GM23338 (cell line): ENCODE measurements around the gene GALNT4. TPM values are rescaled to one million over a fixed set of nuclear protein-coding genes. Genes with fewer than 3 reads are reported as not detected.

Experiments used
- ATAC-seq: fragments of 200-7000 bp; cut with Tn5 transposase; 3 replicates; pipeline ENCODE4 v1.9.1; 2020
- DNase-seq: peaks from one replicate; pipeline ENCODE4 v3.0.0-alpha.2; 2015; ENCODE audit warnings: low spot score
- H2AFZ ChIP-seq: fragments of 200-600 bp; sonication (generic); 2 replicates; pipeline ENCODE4 v1.8.0; 2016; ENCODE audit warnings: antibody characterized with exemption, mild to moderate bottlenecking, moderate library complexity
- H3F3A ChIP-seq: fragments of 200-600 bp; sonication (generic); replicated peaks from 2 replicates; pipeline ENCODE4 v1.8.0; 2017; ENCODE audit warnings: antibody characterized with exemption, mixed run types, low read depth
- H3K27ac ChIP-seq: fragments of 200-600 bp; sonication (generic); 2 replicates; pipeline ENCODE4 v1.6.1; 2016; ENCODE audit warnings: low read depth
- H3K27me3 ChIP-seq: fragments of 200-600 bp; sonication (generic); 2 replicates; pipeline ENCODE4 v1.8.0; 2016; ENCODE audit warnings: mild to moderate bottlenecking, mixed run types, moderate library complexity; ENCODE audit not compliant: insufficient read depth
- H3K36me3 ChIP-seq: fragments of 200-600 bp; sonication (generic); 2 replicates; pipeline ENCODE4 v1.8.0; 2016; ENCODE audit warnings: mild to moderate bottlenecking; ENCODE audit not compliant: insufficient read depth
- H3K4me1 ChIP-seq: fragments of 200-600 bp; sonication (generic); 2 replicates; pipeline ENCODE4 v1.8.0; 2016; ENCODE audit warnings: mild to moderate bottlenecking, moderate library complexity; ENCODE audit not compliant: insufficient read depth
- H3K4me2 ChIP-seq: fragments of 200-600 bp; sonication (generic); 2 replicates; pipeline ENCODE4 v1.7.1; 2017; ENCODE audit warnings: mixed run types
- H3K4me3 ChIP-seq: fragments of 200-600 bp; sonication (generic); 2 replicates; pipeline ENCODE4 v1.6.1; 2016; ENCODE audit warnings: mixed run types
- H3K79me2 ChIP-seq: fragments of 200-600 bp; sonication (generic); replicated peaks from 2 replicates; pipeline ENCODE4 v1.8.0; 2017; ENCODE audit warnings: mild to moderate bottlenecking; ENCODE audit not compliant: insufficient read depth
- H3K9me2 ChIP-seq: fragments of 200-600 bp; sonication (generic); 2 replicates; pipeline ENCODE4 v1.8.0; 2017; ENCODE audit not compliant: insufficient read depth
- H4K20me1 ChIP-seq: fragments of 200-600 bp; sonication (generic); replicated peaks from 2 replicates; pipeline ENCODE4 v1.8.0; 2017; ENCODE audit warnings: mild to moderate bottlenecking; ENCODE audit not compliant: insufficient read depth
- H3K27ac Mint-ChIP-seq: 2 replicates; pipeline ENCODE4 v1.8.0; 2020; ENCODE audit warnings: inconsistent platforms, mild to moderate bottlenecking, moderate library complexity, mixed read lengths
- H3K27me3 Mint-ChIP-seq: 3 replicates; pipeline ENCODE4 v1.8.0; 2022; ENCODE audit warnings: low read depth, mild to moderate bottlenecking, moderate library complexity, mixed read lengths, inconsistent platforms; ENCODE audit not compliant: insufficient read depth, poor library complexity
- H3K36me3 Mint-ChIP-seq: 3 replicates; pipeline ENCODE4 v1.8.0; 2021; ENCODE audit warnings: low read depth, mild to moderate bottlenecking, inconsistent platforms, moderate library complexity, mixed read lengths
- H3K4me1 Mint-ChIP-seq: 3 replicates; pipeline ENCODE4 v1.8.0; 2020; ENCODE audit warnings: mild to moderate bottlenecking, inconsistent platforms, mixed read lengths
- H3K4me3 Mint-ChIP-seq: 3 replicates; pipeline ENCODE4 v1.8.0; 2021; ENCODE audit warnings: moderate library complexity, mild to moderate bottlenecking, inconsistent platforms, mixed read lengths
- H3K9me3 Mint-ChIP-seq: 3 replicates; pipeline ENCODE4 v1.8.0; 2020; ENCODE audit warnings: moderate library complexity, mild to moderate bottlenecking, inconsistent platforms, mixed read lengths
- EZH2 ChIP-seq: fragments of 200-600 bp; sonication (generic); IDR thresholded peaks from one replicate; pipeline ENCODE4 v1.8.0; 2017; ENCODE audit warnings: antibody characterized with exemption, mild to moderate bottlenecking, low read depth; ENCODE audit not compliant: unreplicated experiment
- EZH2phosphoT487 ChIP-seq: fragments of 200-600 bp; sonication (generic); IDR thresholded peaks from one replicate; pipeline ENCODE4 v1.8.1; 2018; ENCODE audit warnings: antibody characterized with exemption; ENCODE audit not compliant: unreplicated experiment
- NANOG ChIP-seq: IDR thresholded peaks from 2 replicates; pipeline ENCODE4 v1.6.1; 2016; ENCODE audit warnings: antibody characterized with exemption, borderline replicate concordance
- STAT1 ChIP-seq: IDR thresholded peaks from one replicate; pipeline ENCODE4 v1.6.1; 2016; ENCODE audit warnings: antibody characterized with exemption; ENCODE audit not compliant: unreplicated experiment
- ZNF331 ChIP-seq: fragments of 250-450 bp; sonication (Bioruptor Pico); IDR thresholded peaks from 2 replicates; pipeline ENCODE4 v1.5.0; 2020; ENCODE audit warnings: low read depth, mild to moderate bottlenecking, moderate library complexity
- ZNF462 ChIP-seq: fragments of 250-450 bp; sonication (Bioruptor Pico); IDR thresholded peaks from 2 replicates; pipeline ENCODE4 v1.5.0; 2020; ENCODE audit warnings: mild to moderate bottlenecking, moderate library complexity
- polyA plus RNA-seq: library from polyadenylated mRNA; unstranded; fragments of >200 nt; fragmentation: Nextera tagmentation; extraction: Ambion mirVana; gene quantifications from 2 replicates; pipeline ENCODE4 v1.2.1, GENCODE V29; 2016
- total RNA-seq: library from RNA; depleted of rRNA; stranded (reverse); fragments of >200 nt; shearing (Covaris generic); gene quantifications from 2 replicates; pipeline ENCODE4 v1.2.3, GENCODE V29; 2014
- TF ChIP-seq, protein P1 (sequence below): IDR thresholded peaks from 2 replicates; pipeline ENCODE4 v1.6.1; 2016; ENCODE audit warnings: antibody characterized with exemption
- TF ChIP-seq, protein P2 (sequence below): IDR thresholded peaks from one replicate; pipeline ENCODE4 v1.6.1; 2018; ENCODE audit warnings: antibody characterized with exemption; ENCODE audit not compliant: unreplicated experiment

GALNT4 gene
- total and polyA plus RNA-seq, 2 experiments from 2014 or later, result 1.1 to 2.4 TPM

GRCh38 chr12:89476232-89476631, 48.4 kb downstream of the GALNT4 start (continued):
- no peak for TF ChIP-seq ZNF462

- H3K9me2 ChIP-seq, result 0 out of 2 replicates have a peak, but pooled peaks cover 4% of the 10 kb centered on the region
- no peaks in the 10 kb centered on the region for H3K27me3 Mint-ChIP-seq
- H3K27ac Mint-ChIP-seq, result no peak overlapping the region
- no peak for TF ChIP-seq ZNF331 (CRISPR knock-in tag)
- TF ChIP-seq, protein P1, sequence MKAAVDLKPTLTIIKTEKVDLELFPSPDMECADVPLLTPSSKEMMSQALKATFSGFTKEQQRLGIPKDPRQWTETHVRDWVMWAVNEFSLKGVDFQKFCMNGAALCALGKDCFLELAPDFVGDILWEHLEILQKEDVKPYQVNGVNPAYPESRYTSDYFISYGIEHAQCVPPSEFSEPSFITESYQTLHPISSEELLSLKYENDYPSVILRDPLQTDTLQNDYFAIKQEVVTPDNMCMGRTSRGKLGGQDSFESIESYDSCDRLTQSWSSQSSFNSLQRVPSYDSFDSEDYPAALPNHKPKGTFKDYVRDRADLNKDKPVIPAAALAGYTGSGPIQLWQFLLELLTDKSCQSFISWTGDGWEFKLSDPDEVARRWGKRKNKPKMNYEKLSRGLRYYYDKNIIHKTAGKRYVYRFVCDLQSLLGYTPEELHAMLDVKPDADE, result no peak
- no peak for TF ChIP-seq NANOG
- TF ChIP-seq EZH2, result no peak
- TF ChIP-seq EZH2phosphoT487, result no peak
- TF ChIP-seq, protein P2, sequence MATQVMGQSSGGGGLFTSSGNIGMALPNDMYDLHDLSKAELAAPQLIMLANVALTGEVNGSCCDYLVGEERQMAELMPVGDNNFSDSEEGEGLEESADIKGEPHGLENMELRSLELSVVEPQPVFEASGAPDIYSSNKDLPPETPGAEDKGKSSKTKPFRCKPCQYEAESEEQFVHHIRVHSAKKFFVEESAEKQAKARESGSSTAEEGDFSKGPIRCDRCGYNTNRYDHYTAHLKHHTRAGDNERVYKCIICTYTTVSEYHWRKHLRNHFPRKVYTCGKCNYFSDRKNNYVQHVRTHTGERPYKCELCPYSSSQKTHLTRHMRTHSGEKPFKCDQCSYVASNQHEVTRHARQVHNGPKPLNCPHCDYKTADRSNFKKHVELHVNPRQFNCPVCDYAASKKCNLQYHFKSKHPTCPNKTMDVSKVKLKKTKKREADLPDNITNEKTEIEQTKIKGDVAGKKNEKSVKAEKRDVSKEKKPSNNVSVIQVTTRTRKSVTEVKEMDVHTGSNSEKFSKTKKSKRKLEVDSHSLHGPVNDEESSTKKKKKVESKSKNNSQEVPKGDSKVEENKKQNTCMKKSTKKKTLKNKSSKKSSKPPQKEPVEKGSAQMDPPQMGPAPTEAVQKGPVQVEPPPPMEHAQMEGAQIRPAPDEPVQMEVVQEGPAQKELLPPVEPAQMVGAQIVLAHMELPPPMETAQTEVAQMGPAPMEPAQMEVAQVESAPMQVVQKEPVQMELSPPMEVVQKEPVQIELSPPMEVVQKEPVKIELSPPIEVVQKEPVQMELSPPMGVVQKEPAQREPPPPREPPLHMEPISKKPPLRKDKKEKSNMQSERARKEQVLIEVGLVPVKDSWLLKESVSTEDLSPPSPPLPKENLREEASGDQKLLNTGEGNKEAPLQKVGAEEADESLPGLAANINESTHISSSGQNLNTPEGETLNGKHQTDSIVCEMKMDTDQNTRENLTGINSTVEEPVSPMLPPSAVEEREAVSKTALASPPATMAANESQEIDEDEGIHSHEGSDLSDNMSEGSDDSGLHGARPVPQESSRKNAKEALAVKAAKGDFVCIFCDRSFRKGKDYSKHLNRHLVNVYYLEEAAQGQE, result no peak
- TF ChIP-seq STAT1, result no peak
Measured at GRCh38 chr12:89475203-89475990, 49.2 kb downstream of the GALNT4 start.

More at GRCh38 chr12:89475203-89475990, 49.2 kb downstream of the GALNT4 start:
- ATAC-seq, result no peak
- Mint-ChIP-seq H3K9me3 (no peaks in the 10 kb centered on the region), H3K36me3 (no peaks in the 10 kb centered on the region), H3K4me3 (no peak overlapping the region), H3K4me1 (no peaks in the 10 kb centered on the region)
- no peak overlapping the region for H3K4me3 ChIP-seq
- no peaks in the 10 kb centered on the region for H3K36me3 ChIP-seq
- H3F3A ChIP-seq, result no peaks in the 10 kb centered on the region
- DNase-seq, result no peak
- no peak overlapping the region for H2AFZ ChIP-seq
- H3K4me2 ChIP-seq, result no peak overlapping the region
- H3K27ac ChIP-seq, result no peak overlapping the region
- no peaks in the 10 kb centered on the region for H3K27me3 ChIP-seq
- H3K79me2 ChIP-seq, result no peaks in the 10 kb centered on the region
- H4K20me1 ChIP-seq, result no peaks in the 10 kb centered on the region
- H3K4me1 ChIP-seq, result no peaks in the 10 kb centered on the region
